Stimulated activated CD4-positive, alpha-beta T cell treated with anti-CD3 and anti-CD28 coated beads, TNF-alpha, amount 100 ng/mL, for 4 hours (primary cell): ENCODE data around the gene NTN1.
A peak's percentile ranks its signal among the peaks of the same experiment; 100 is the strongest.
"Not testable (repeated sequence)": the region's sequence is repeated elsewhere in the genome, so short reads cannot be mapped to it uniquely, and the experiment has no call there.

Experiments used
- DNase-seq, 3 experiments: peaks; one replicate each; pipeline ENCODE4 v3.0.0-alpha.2; 2020; ENCODE audit warnings: low read depth in 3 of 3

Gene NTN1

DNA sequence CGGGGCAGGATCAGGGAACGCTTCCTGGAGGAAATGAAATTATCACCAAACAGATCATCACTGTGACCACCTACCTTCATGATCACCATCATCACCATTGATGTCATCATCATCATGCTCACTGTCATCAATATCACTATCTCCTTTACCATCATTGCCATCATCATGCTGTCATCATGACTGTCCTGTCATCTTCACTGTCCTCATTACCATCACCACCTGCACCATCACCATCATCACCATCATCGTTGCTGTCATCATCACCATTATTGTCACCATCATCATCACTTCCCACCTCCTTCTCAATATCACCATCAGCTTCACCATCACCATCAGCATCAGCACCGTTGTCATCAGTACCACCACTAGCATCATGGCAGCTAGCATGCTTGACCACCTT, 65.3 kb downstream of the NTN1 start:
- DNase-seq = no peak

DNA sequence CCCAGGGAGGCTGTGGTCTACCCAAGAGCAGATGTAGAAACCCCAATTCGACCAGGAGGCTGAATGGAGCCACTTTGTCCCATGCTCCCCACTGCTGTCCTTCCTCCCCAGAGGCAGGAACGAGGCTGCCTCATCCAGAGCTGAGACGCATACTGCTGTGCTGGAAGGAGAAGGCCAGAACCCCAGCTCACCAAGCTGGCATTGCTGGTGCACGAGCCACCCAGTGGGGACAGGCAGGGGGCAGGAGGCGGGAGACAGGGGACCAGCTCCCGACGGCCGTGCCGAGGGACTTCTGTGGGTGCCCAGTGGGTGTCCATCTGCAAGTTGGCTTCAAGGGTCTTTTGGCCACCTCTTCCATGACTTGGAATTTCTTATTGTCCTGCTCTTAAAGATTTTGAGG, 66.6 kb downstream of the NTN1 start:
- DNase-seq = no peak

DNA sequence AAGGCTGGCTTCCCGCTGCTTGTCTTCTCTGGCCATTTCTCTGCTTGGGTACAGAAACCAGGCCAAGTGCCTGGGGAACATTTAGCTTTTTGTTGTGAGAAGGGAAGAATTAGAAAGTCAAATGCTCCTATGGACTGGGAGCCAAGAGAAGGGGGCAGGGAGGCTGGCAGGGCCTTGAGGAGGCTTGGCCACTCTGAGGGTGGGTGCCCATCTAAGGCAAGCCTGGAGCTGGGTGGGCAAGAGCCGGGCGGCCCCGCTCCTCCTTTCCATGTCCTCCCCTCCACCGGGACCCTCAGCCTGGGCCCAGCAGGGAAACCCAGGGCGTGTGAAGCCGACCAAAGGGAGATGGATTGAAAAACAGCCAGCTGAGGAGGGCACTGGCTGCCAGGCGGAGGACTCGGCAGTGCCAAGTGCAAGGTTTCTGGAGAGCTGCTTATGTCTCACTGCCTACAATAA, 69.4 kb downstream of the NTN1 start:
- DNase-seq = no peak

DNA sequence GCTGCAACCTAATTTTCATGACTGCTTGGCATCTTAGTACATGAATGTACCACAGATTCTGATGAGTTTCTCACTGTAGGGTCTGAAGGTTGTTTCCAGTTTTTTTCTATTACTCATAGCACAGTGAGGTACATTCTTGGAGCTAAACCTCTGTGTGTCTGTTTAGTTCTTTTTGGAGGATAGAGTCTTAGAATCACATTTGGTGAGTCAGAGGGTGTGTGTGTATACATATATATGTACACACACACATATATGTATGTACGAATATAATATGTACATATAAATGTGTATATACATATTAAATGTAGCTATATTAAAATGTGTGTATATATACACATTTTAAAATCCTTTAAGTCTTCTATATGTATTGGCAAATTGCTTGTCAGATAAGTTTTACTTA, 72.9 kb downstream of the NTN1 start:
- no peak for DNase-seq

DNA sequence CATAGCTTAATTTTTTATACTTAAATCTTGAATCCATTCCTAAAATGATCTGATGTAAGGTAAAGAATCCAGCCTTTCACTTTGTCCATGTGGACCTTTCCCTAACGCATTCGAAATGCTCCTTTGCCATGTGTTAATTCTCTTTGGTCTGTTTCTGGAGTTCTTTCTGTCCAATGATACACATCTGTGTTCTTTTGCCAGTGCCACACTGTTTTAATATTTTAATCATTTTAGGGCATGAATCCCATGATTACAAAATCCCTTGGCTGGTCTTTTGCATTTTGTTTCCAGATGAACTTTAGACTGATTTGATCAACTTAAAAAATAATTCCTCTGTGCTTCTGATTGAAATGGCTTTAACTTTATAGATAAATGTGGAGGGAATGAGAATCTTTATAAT, 74.1 kb downstream of the NTN1 start:
- DNase-seq = no peak

DNA sequence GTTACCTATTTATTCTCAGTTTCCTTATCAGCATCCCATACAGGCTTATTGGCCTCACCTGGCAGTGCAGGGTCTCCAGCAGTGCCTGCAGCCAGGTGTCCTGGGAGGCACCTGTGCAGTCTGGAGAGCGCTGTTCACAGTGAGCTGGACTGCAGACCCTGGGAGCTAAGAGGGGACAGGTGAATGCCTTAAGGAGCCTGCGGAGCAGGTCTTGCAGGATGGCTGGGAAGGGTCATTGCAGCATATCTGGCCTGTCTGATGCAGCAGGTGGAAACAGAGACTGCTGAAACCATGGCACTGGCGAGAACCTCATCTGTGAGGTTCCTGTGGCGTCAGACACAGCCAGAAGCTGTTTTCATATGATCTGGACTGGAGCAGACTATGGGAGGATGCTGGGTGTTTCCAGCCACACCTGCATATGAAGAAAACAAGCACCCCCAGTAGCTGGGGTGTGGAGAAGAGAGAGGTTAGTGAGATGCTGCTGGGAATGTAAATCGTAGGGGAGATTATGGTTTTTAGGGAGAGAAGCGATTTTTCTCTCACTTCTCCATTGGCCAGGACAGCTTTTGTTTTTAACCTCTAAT, 77.0 kb downstream of the NTN1 start:
- no peak for DNase-seq

DNA sequence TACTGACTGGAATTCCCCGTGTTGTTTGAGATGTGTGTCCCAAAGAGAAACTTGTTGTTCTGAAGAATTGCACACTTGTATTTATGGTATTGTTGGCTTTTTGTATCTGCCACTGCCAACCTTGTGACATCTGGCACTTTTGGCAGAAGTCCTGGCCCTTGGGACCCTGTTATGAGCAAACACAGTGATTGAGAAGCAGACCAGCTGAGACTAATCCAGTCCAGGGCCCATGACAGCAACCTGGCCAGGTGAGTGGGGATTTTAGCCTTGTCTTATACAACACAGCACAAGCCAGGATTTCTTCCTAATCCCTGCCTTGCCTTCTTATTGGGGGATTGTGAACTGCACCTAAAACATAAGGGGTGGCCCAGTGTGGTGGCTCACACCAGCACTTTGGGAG, 80.0 kb downstream of the NTN1 start:
- no peak for DNase-seq

DNA sequence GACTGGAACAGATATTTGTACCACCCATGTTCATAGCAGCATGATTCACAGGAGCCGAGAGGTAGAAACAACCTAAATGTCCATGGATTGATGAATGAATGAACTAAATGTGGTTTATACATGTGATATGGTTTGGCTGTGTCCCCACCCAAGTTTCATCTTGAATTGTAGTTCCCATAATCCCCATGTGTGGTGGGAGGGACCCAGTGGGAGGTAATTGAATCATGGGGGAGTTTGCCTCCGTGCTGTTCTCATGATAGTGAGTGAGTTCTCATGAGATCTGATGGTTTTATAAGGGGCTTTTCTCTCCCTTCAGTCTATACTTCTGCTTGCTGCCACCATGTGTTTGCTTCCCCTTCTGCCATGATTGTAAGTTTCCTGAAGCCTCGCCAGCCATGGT, 81.9 kb downstream of the NTN1 start:
- DNase-seq = not testable (repeated sequence)

DNA sequence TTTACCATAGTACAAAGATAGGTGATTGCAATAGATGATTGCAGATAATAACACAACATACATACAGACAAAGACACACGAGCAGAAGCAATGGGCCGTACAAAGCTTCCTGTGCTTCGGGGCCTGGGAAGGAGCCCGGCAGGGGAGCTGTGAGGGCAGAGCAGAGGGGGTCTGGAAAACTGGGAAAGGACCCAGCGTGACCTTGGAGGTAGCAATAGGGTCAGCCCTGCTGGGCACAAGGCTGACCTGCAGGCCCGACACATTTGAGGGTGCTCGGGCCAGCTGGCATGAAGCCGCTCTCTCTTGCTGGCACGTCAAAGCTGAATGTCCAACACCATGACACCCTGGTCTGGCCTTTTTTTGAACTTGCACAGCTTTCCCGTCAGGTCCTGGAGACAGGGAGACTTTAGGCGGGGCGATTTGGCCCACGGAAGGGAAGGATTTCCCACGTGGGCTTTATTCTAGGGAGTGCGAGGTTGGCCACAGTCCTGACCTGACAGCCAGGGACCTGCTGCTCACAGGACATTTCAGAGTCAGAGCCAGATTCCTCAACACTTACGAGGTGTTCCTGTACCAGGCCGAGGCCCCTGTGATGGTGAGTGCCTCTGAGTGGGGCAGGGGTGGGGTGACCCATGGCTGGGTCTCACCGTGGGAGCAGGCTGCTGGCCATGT, 83.2 kb downstream of the NTN1 start:
- DNase-seq = no peak

DNA sequence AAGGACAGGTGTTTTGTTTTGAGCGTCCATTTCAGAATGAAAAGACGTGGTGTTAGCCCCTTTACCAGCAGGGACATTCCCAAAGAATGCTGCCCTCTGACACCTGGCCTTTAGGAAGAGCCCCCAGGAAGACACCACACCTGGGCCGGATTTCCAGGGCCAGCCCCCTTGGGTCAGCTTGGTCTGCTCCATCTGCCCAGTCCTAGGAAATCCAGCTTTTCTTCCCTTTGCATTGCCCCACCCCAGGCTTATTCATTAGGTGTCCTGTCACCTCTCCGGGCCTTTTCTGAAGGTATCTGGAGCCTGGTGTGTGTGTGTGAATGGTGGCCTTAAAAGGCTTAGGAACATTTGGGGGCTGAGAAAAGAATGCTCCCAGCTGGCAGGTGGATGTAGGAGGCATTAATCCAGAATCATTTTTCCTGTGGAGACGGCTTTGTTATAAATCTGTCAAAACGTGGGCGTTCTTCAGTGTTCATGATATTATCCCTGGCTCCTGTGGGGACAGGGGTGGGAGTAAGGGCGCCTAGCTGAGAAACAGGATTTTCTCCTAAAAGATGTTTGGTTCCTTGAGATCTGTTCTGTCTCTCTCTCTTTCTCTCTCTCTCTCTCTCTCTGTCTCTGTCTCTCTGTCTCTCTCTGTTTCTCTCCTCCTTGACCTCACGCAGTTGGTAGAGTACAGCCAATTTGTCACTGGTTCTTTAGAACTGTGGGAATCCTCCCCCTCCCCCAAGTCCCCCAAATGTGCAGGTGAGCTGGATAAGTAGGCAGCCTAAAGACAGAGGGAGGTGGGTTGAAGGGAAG, 84.0 kb downstream of the NTN1 start:
- no peak for DNase-seq

DNA sequence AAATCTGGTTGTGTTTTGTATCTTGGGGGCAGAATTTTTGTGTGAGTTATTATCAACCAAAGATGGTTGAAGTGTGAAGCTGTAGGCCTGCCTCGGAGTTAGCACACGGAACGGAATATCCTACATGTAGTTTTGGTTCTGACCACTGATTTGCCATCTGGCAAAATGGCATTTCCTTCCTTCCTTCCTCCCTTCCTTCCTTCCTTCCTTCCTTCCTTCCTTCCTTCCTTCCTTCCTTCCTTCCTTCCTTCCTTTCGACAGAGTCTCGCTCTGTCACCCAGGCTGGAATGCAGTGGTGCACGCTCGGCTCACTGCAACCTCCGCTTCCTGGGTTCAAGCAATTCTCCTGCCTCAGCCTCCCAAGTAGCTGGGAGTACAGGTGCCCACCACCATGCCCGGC, 85.0 kb downstream of the NTN1 start:
- not testable (repeated sequence) for DNase-seq

DNA sequence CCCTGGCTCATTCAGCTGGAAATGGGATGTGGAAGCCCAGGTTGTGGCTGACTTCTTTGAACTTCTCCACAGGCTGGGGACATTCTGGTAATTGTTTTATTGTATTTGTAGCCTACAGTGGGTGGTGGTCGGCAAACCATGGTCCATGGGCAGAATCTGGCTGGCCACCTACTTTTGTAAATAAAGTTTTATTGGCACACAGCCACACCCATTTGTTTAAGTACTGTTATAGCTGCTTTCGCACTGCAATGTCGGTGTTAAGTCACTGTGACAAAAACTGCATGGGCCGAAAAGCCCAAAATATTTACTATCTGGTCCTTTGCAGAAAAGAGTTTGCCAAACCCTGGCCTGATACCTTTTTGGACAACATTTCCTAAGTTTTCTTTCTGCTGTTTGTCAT, 86.2 kb downstream of the NTN1 start:
- no peak for DNase-seq

DNA sequence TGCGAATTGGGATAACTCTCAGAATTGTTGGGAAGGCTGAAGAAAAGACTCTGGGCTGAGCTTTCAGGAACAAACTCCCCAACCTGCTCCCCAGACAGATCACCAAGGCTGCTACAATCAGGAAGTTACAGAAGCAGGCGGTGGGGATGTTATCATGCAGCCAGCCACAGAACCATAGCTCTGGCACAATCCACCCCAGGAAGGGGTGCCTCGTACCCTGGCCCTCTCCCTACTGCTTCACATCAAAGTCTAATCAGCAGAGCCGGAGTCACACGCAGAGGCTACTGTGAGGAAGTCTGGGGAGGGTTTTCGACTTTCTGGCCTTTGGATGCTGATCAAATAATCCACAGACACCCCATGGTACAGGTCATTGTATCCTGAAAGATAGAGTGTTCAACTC, 86.8 kb downstream of the NTN1 start:
- no peak for DNase-seq

DNA sequence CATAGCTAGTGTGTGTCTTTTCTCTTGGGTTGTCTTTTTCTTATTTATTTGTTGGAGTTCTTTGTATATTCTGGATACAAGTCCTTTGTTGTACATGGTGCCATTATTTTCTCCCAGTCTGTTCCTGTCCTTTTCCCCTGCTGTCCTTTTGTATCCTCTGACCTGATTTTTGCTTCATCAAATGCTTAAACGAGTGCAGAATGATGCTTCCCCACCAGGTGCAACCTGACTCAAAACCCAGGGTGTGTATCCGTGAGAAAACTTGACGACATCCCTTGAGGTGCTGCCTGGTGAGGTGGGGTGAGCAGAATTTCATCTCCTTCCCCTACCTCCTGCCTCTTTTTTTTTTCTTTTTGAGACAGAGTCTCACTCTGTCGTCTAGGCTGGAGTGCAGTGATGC, 88.6 kb downstream of the NTN1 start:
- DNase-seq = no peak

DNA sequence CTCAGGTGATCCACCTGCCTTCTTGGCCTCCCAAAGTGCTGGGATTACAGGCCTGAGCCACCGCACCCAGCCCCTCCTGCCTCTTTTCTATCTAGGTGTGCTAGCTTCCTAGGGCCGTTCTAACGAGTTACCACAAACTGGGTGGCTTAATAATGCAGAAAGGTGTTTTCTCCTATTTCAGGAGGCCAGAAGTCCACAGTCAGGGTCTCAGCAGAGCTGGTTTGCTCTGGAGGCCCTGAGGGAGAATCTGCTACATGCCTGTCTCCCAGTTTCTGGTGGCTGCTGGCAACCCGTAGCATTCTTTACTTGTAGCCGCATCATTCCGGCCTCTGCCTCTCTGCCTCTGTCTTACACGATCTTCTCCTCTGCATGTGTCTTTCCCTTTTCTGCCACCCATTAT, 89.2 kb downstream of the NTN1 start:
- DNase-seq = no peak

DNA sequence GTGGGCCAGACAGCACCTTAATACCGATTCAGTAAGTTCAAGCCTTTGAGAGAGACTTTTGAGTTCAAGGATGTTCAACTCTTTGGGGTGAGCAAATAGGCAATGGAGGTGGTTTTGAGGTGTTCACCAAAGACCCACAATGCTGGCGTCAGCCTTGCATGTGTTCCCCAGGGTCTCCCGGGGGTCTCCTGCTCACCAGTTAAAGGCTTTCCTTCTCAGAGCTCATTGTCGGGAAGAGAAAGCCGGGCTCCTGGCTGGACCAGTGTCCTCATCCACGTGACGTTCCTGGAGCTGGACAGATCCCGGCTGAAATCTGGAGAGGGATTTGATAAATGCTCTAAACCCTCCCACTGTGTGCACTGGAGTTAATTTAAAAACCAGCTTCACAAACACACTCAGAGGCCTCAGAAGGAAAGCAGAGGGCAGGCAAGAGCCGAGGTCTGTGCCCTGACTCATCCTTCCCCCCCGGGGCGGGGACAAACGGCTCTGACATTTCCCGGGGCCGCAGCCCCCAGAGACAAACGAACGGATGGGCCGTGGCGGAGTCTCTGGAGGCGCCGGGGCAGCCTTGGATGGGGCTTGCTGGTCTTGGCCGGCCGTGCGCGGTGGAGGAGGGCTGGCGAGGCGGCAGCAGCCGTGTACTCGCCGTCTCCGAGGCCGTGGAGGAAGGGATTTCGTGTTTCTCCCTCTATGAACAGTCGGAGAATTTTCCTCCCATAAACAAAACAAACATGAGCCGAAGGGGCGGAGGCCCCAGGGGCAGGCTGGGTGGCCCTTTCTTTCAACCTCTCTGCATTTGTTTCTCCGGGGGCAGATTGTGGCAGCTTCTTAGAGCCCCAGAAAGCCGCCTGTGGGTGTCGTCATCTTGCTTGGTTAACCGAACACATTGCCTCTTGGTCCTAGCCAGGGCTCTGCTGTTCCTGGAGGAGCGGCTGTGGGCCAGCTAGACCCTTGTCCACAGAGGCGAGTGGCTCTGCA, 94.2 kb downstream of the NTN1 start:
- peak; percentile 5 to 36 (median 25) for DNase-seq

DNA sequence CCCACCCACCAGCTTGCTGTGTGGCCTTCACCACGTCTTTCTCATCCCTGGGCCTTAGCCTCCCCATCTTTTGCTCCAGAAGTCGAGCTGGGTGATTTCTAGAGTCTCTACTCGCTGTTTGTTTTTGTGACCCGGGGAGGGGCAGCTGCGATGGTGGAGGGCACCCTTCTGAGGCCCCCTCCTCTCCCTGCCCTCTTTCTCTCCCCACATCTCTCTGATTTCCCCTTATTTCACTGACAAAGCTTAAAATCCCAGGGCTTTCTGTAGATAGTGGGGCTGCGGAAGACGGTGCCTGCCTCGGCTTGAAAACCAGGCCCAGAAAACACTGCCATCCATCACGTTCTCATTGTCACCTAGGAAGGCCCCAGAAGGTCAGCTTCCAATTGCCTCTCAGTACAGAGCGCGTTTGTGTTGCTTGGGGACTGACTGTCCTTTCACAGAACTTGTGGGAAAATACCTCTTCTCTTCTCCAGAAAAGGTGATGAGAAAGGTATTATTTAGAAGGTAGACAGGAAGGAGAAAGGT, 95.1 kb downstream of the NTN1 start:
- DNase-seq = no peak

DNA sequence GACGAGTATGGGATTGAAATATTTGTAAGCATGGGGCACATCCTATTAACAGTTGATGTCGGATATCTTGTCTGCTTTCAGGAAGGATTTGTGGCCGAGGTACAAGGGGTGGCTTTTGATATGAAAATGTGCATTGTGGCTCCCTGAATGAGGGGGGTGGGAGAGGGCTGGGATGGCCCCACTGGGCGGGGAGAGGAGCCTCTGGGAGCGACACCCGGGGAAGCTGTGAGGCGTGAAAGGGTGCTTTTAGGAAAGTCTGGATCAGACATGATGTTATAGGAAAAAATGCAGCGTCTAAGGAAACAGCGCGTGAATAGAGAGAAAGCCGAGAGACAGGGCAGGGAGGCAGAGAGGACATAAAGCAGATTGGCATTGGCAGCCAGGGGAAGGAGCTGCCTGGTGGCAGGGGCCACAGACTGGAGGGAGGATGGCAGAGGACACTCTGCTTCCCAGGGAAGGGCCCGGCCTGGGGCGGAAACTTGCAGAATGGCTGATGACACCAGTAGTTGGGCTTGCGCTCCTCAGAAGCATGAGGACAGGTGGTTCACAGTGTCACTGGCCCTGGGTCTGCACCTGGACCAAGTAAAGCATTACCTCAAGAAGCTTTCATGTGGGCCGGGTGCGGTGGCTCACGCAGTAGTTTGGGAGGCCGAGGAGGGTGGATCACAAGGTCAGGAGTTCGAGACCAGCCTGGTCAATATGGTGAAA, 95.7 kb downstream of the NTN1 start:
- DNase-seq = no peak

DNA sequence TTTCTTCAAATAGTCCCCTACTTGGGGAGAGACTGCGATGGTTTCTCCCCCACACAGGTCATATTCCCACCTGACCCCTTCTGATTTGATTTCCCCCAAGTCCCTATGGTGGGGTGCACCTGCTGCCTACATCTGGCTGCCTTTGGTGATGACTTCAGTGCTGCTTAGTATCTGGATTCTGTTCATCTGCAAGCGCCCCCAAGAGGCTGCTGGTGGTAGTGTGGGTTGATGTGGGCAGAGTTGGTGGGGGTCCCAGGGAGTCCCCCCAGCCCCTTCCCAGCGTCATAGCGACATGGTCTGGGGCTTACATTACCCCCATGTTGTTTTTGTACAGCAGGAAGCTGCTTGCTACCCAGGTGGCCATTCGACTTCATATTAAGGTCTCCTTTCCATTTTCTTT, 99.2 kb downstream of the NTN1 start:
- no peak for DNase-seq

DNA sequence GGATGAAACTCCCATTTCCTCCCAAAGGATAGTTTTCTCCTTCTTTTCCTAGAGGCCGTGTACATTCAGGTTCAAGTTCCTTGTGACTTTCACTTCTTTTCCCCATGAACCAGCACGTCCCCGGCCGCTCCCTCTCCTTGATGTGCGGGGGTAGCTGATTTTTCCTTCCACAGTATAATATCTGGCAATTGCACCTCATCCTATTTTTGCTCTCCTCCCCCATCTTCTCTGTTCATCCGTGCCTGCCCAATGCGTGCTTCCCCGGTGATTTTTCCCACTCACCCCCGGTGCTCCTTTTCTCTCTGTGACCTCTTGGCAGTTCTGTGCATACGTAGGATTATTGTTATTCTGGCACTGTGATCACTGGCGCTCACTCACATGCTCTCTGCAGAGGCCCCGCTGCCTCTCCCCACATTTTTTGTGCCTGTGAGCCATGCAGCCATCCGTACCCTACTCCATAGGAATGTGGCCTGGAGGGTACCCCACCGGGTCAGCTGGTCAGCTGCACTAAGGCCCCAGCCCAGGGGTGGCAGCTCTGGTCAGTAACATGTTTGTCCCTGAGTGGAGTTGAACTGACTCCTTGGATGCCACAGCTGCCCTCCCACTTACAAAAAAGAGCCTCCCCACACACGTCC, 100.0 kb downstream of the NTN1 start:
- no peak for DNase-seq
